HG03442 (cell line): ENCODE measurements around the gene AHI1.
"Not testable (repeated sequence)": the region's sequence is repeated elsewhere in the genome, so short reads cannot be mapped to it uniquely, and the experiment has no call there.

Experiments
- ATAC-seq: cut with Tn5 transposase; IDR thresholded peaks from one replicate; pipeline ENCODE4 v1.9.1; 2021; ENCODE audit warnings: mild to moderate bottlenecking, moderate library complexity; ENCODE audit not compliant: unreplicated experiment

The AHI1 gene

DNA sequence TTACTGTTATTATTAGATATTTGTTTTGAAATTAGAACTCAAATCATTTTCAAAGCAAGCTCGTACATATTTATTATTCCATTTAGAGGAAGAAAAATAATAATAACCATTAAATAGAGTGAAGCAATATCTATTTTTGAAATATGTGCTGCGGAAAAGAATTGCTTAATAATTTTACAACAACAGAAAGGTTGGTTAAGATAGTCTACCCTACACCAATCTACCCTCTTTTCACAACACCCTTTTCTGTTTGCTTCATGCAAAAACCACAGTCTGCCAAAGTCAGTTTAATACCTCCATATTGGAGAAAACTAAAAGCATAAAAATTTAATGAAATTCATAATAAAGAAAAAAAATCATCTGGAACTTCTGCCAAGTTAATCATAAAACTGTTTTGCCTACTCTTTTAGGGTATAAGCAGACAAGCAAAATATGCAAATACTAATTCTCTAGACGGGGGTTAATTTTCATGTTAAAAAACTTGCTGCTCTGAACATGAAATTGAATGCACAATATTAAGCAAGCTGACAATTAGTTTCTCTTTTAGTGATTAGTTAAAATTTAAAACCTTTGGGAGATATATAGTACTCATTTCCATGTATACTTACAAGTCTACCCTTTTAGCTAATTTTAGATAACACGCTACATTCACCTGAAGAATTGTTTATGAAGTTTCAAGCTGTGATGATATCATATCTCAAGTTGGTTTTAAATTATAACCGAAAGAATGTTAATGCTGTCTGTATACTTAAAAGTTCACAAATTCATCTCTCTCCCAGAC, 100.2 kb downstream of the AHI1 start:
- ATAC-seq = no peak

DNA sequence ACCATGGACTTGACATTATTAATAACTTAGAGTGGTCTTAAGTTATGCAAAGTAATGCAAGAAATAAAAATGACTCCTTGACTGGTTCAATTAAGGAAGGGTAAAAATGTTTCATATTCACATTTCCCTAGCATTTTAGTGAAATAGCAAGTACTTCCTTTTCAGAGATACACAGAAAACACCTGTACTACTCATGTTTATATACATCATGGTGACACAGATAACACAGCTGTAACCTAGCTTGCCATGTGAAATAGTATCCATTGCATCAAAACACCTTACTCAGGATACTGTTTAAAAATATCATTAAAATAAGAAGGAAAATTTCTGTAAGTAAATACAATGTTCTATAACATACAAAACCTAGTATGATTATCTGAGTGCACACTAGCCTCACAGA, 102.4 kb downstream of the AHI1 start:
- ATAC-seq = no peak

DNA sequence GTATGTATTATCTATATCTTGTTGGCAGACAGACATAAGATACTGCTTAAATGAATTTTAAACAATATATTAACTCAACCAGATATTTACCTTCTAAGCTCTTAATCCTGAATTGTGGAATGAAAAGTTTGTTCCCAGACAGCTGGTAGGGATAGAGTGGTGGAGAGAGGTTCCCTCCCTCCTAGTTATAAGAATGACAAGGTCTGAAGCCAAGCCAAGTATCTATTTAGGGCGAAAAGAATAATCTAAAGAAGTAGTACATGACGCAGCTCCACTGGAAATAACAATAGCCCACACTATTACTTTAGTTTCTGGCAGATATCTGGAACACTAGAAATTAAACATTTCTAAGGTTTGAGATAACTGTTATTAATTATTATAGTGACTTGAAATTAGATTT, 104.3 kb downstream of the AHI1 start:
- no peak for ATAC-seq

DNA sequence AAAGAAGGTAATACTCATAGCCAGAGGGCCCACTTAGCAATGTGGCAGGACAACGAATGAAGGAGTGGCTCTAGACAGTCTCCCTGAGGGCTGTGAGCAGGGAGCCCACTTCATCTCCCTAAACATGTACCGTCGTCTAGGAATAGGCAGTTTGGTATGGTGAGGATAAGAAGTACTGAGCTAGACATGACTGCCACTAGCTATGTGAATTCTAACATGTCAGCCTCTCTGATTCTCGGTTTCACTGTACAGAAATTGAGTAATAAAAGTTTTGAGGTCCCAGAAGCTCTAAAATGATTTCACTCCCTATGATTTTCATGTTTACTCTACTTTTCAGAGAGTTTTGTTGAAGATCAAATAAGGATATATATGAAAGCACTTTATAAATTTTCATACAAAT, 107.1 kb downstream of the AHI1 start:
- no peak for ATAC-seq

DNA sequence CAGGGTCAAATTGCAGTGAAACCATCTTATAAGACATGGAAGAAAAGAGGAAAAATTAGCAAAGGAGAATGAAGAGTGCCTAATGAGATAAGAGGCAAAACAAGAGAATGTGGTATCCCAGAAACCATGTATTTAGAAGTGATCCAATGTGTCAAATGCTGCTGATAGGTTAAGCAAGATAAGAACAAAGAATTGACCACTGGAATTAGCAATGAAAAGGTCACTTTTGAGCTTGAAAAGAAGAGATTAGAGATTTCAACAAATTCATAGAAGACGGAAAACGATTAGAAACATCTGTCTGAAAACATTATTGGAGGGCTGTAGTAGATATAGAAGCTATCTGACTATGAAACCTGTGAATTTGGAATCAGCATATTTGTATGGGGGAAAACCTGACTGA, 112.2 kb downstream of the AHI1 start:
- no peak for ATAC-seq

- no peak for ATAC-seq
Measured at GRCh38 chr6:135383766-135384165, 113.8 kb downstream of the AHI1 start.

GRCh38 chr6:135383301-135383700, 114.2 kb downstream of the AHI1 start:
- no peak for ATAC-seq

DNA sequence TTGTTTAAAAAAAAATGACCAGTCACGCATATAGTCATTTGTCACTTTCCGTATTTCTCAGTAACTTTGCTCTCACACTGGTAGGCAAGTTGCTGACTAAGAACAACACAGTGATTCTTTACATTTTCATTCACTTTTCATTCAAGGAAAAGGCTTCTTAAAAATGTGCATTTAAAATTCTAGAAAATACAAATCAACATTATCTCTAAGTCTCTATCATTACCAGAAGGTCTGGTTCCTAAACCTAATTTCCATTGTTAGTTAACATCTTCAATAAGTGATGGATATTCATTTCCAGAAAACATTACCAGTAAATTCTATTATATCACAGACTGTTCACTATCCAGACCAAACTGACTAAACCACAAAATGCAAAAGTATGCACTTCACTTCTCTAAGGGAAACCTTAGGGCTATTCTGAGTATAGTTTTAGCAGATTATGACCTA, 115.3 kb downstream of the AHI1 start:
- peak; percentile 93 for ATAC-seq

DNA sequence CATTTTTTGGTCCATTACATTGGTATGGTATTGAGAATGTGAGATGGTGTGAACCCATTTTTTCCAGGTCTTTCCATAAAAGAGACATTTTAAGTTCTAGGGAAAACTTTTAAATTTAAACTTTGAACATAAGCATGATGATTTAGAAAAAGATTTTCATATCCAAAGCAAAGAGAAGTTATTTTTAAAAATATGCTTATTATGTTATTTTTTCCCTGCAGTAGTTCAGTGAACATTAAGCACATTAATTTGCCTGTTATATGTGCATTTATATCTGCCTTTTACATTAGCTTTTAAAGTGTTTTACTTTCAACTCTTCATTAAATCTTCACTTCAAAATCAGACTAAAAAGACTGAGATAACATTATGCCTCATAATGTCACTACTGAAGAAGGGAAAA, 116.7 kb downstream of the AHI1 start:
- no peak for ATAC-seq

DNA sequence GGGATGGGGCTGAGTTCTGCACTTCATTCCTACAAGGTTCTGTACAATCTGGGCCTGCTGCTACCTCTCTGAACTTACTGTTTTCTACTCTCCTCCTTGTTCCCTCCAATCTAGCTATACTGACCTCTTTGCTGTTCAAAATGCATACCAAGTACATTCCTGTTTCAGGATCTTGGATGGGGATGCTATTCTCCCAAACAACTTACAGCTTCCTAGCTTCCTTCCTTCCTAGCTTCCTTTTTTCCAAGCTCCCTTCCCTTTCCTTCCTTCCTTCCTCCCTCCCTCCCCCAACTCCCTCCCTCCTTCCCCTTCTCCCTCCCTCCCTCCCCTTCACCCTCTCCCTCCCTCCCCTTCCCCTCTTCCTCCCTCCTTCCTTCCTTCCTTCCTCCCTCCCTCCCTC, 117.9 kb downstream of the AHI1 start:
- ATAC-seq = no peak

GRCh38 chr6:135372758-135373157, 124.8 kb downstream of the AHI1 start:
- ATAC-seq = peak; percentile 73

DNA sequence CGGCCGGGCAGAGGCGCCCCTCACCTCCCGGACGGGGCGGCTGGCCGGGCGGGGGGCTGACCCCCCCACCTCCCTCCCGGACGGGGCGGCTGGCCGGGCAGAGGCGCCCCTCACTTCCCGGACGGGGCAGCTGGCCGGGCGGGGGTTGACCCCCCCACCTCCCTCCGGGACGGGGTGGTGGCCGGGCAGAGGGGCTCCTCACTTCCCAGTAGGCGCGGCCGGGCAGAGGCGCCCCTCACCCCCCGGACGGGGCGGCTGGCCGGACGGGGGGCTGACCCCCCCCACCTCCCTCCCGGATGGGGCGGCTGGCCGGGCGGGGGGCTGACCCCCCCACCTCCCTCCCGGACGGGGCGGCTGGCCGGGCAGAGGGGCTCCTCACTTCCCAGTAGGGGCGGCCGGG, 133.9 kb downstream of the AHI1 start:
- not testable (repeated sequence) for ATAC-seq

DNA sequence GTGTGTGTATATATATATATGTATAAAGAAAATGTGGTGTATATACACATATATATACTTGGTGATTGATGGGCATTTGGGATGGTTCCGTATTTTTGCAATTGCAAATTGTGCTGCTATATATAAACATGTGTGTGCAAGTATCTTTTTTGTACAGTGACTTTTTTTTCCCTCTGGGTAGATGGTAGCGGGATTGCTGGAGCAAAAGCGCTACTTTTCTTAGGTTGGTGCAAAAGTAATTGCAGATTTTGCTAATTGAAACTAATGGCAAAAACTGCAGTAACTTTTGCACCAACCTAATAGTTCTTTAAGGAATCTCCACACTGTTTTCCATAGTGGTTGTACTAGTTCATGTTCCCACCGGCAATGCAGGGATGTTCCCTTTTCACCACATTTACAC, 135.4 kb downstream of the AHI1 start:
- no peak for ATAC-seq

DNA sequence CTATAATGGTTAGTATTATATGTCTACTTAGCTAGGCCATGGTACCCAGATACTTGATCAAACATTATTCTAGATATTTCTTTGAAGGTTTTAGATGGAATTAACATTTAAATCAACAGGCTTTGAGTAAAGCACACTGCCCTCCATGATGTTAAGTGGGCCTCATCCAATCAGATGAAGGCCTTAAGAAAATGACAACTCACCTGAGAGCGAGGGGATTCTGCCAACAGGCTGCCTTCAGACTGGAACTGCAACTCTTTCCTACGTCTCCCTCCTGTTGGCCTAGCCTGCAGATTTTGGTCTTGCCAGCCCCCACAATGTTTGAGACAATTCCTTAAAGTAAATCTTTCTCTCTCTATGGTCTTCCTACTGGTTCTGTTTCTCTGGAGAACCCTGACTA, 137.3 kb downstream of the AHI1 start:
- ATAC-seq = no peak

GRCh38 chr6:135358985-135359384, 138.6 kb downstream of the AHI1 start:
- no peak for ATAC-seq

DNA sequence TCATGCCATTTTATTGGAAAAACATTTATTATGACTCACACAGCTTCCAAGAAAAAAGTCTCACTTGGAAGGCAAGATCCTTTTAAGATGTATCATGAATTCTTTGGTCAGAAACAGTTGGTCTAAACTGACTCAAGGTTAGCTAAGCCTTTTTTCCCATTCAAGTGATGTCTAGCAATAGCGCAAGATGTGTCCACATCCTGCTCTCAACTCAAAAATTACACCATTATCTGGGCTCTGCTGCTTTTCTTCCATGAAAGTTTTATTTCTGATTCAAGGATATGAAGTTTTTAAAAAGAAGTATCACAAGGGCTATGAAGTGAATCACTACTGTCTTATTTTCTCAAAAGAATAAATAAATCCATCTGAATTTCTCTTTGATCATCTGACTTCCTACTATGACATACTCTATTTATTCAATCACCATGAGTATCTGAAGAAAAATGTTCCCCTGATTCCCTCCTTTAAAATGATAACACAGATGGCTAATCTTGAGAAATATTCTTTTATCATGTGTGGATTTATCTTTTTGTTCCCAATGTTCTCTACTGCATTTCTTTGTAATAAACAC, 139.2 kb downstream of the AHI1 start:
- ATAC-seq = no peak

DNA sequence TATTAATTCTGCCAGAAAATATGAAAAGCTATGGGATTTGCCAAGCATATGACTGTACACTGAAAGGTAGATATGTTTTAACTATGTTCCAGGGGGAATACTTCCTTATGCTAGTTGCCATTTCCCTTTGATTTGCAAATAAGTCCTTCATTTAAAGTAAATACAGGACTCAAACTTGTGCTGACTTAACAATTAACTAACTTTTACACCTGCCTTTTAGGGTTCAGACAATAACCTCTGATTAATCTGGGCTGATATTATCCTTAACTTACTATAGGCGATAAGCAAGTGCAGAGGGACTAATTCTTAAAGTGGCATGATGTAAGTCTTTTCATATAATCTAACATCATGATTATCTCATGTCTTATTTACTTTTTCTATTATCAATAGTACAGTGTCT, 143.1 kb downstream of the AHI1 start:
- ATAC-seq = no peak

DNA sequence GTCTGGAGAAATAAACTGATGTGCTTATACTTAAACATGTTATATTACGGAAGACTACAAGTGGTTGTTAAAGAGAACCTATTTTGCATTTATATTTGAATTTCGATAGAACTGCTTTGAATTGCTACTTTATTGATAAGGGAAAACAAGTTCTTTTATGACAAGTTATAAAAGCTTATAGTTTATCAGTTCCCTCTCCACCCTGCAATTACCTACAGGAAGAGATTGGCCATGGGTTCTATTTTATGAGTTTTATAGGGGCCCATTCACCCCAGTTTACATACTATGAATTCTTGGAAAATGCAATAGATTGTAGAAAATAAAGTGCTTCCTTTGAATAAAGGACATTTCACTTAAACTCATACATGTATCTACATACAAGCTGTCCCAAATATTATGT, 144.4 kb downstream of the AHI1 start:
- no peak for ATAC-seq

DNA sequence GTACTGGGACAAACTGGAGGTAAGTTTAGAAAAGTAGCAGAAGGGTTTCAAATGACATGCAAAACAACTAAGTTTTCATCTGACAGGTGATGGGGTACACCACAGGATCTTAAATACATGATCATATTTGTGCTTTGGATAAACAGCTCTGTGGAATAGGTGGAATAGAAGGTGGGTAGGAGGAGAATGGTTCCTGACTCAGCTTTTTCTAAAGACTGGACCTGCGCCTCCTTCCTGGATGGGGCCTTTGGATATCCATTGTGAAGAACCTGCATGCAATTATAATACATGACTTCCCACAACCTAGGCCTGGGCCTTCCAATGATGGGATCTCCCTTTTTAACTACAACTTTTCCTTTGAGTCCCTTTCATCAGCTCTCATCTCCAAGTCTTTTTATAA, 145.9 kb downstream of the AHI1 start:
- ATAC-seq = no peak

DNA sequence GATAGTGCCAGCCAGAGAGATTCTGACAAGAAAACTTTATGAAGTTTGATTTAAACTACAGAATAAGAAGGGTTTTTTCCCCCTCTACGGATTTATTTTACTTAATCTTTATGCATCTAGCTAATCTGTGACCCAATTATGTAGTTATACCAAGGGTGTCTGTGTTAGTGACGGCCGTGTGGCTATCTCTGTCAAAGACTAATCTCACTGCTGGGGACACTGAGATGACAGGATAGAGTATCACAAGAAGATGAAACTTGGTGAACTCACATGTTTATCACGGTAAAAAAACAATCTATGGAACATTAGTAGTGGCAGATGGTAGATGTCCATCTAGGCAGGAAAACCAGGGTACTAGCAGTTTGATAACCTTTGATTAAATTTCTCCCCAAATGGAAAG, 149.7 kb downstream of the AHI1 start:
- no peak for ATAC-seq

- no peak for ATAC-seq
Measured at GRCh38 chr6:135346747-135347146, 150.8 kb downstream of the AHI1 start.

DNA sequence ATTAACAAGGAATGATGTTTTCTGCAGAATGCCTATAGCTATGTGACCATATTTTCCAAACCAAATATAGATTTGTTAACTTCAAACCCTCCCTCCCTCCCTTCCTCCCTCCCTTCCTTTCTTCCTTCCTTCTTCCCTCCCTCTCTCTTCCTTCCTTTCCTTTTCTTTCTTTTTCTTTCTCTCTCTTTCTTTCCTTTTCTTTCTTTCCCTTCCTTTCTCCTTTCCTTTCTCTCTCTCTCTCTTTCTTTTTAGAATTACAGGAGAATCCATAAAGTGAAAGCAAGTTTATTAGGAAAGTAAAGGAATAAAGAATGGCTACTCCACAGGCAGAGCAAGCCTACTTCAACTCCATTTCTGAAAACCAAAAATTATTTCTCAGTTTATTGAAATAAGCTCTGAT, 153.0 kb downstream of the AHI1 start:
- no peak for ATAC-seq

- ATAC-seq = not testable (repeated sequence)
Measured at GRCh38 chr6:135339920-135340319, 157.6 kb downstream of the AHI1 start.
